ENCODE results near the gene ACSM6.

GRCh38 chr10:95242581-95243317 is 48.7 kb downstream of the ACSM6 start:
- no peak for TF ChIP-seq POLR2AphosphoS5 (IDR thresholded peaks at IDR 0.05; ENCODE audit: low read depth, low read length)
- TF ChIP-seq TAF1 (IDR thresholded peaks at IDR 0.05; ENCODE audit: borderline replicate concordance, insufficient read depth, low read length), result no peak
- no peak for TF ChIP-seq REST (IDR thresholded peaks at IDR 0.05; ENCODE audit: insufficient read depth in 1 of 2, low read depth in 2 of 2, low read length in 2 of 2)
